Panc1 (cell line): ENCODE data around the gene STXBP5. TPM values are rescaled to one million over a fixed set of nuclear protein-coding genes. Genes with fewer than 3 reads are reported as not detected.

Source experiments
- ATAC-seq: fragments of 200-7000 bp; cut with Tn5 transposase; 2 replicates; pipeline ENCODE4 v1.9.1; 2020; ENCODE audit warnings: mild to moderate bottlenecking, moderate library complexity
- BruUV-seq: library from RNA; stranded (reverse); fragments of 400-500 nt; replicated peaks from 2 replicates; lab custom pipeline; 2021; lab: Mats Ljungman, UMichigan
- CTCF ChIA-PET: fragments of 300-600 bp; sonication (Branson Sonifier 250); formaldehyde crosslinking; loops from one replicate; lab custom pipeline; 2022; ENCODE audit warnings: antibody characterized with exemption; lab: Charles Lee
- POLR2A ChIA-PET: fragments of 300-600 bp; sonication (Branson Sonifier 250); formaldehyde crosslinking; loops from one replicate; lab custom pipeline; 2022; ENCODE audit warnings: antibody characterized with exemption; lab: Charles Lee
- DNase-seq: peaks from one replicate; pipeline ENCODE4 v3.0.0-alpha.2; 2010; ENCODE audit warnings: low read depth, low spot score
- H3K27ac ChIP-seq: 2 replicates; pipeline ENCODE4 v1.5.1; 2011; ENCODE audit warnings: mild to moderate bottlenecking, low read length, inconsistent platforms
- H3K27me3 ChIP-seq: fragments of 200-500 bp; sonication (Bioruptor generic); 2 replicates; pipeline ENCODE4 v1.6.0; 2014; ENCODE audit warnings: low read length, inconsistent platforms; ENCODE audit not compliant: control insufficient read depth, insufficient read depth
- H3K36me3 ChIP-seq: fragments of 200-500 bp; sonication (Bioruptor generic); 2 replicates; pipeline ENCODE4 v1.5.1; 2014; ENCODE audit warnings: inconsistent platforms, mild to moderate bottlenecking, low read length, moderate library complexity; ENCODE audit not compliant: control insufficient read depth, insufficient read depth
- H3K4me1 ChIP-seq: 2 replicates; pipeline ENCODE4 v1.5.1; 2011; ENCODE audit warnings: inconsistent platforms, mild to moderate bottlenecking, low read length, moderate library complexity; ENCODE audit not compliant: control insufficient read depth, insufficient read depth
- H3K4me3 ChIP-seq, 2 experiments: 2 replicates each; pipeline ENCODE4 v1.5.1; 2011 to 2012; ENCODE audit warnings: low read depth in 2 of 2, low read length in 2 of 2, mild to moderate bottlenecking in 2 of 2, inconsistent platforms in 1 of 2, moderate library complexity in 1 of 2
- H3K9me3 ChIP-seq: fragments of 200-500 bp; sonication (Bioruptor generic); 2 replicates; pipeline ENCODE4 v1.5.1; 2014; ENCODE audit warnings: low read depth, mild to moderate bottlenecking, inconsistent platforms, low read length, moderate library complexity; ENCODE audit not compliant: control insufficient read depth, insufficient read depth
- CTCF ChIP-seq: fragments of 450-650 bp; IDR thresholded peaks from 2 replicates; pipeline ENCODE4 v1.5.1; 2017; ENCODE audit warnings: mild to moderate bottlenecking
- POLR2AphosphoS5 ChIP-seq: IDR thresholded peaks from 2 replicates; pipeline ENCODE4 v1.6.1; 2012; ENCODE audit warnings: mild to moderate bottlenecking, low read depth, low read length, moderate library complexity
- REST ChIP-seq, 2 experiments: IDR thresholded peaks; 2 replicates each; pipeline ENCODE4 v1.6.1; 2011 to 2012; ENCODE audit warnings: low read depth in 2 of 2, control low read depth in 1 of 2, low read length in 1 of 2, mild to moderate bottlenecking in 1 of 2, moderate library complexity in 1 of 2; ENCODE audit not compliant: insufficient read depth in 1 of 2
- SIN3A ChIP-seq: IDR thresholded peaks from 2 replicates; pipeline ENCODE4 v1.6.1; 2012; ENCODE audit warnings: low read depth, mild to moderate bottlenecking, low read length, moderate library complexity, borderline replicate concordance; ENCODE audit not compliant: insufficient read depth
- TCF7L2 ChIP-seq: IDR thresholded peaks from 2 replicates; pipeline ENCODE4 v1.6.1; 2011; ENCODE audit warnings: mild to moderate bottlenecking, low read depth, low read length, inconsistent platforms
- in situ Hi-C: cut with HindIII; loops from 2 replicates; pipeline ENCODE4 v1.10.0; 2016; ENCODE audit warnings: low sequenced_read_pairs, low pct_unique_long_range_greater_than_20kb
- intact Hi-C: fragments of 100-400 bp; cut with micrococcal nuclease; formaldehyde crosslinking; loops from one replicate; pipeline ENCODE4 v1.10.0; 2022; ENCODE audit not compliant: unreplicated experiment
- total RNA-seq: library from RNA; stranded (reverse); gene quantifications from one replicate; pipeline ENCODE4 v1.2.1, GENCODE V29; 2021; ENCODE audit not compliant: unreplicated experiment

STXBP5 gene
- total RNA-seq, 1 experiment from 2014 or later: 77.8 TPM

- H3K27me3 ChIP-seq: no peaks in the 10 kb centered on the region
- in situ Hi-C loops (no loop called here), intact Hi-C loops (no loop called here)
- ChIA-PET POLR2A (no interaction called here), CTCF (interaction anchor here (0.6 kb wide), 1 partner anchor 103 kb away, joined by 4 read pairs; no protein-coding TSS in a partner anchor)
- ATAC-seq (no peak), DNase-seq (no peak)
- peaks cover 9% of the 10 kb centered on the region; the same call in 1 of the 2 replicates for H3K4me1 ChIP-seq
- peaks cover 31% of the 10 kb centered on the region for H3K36me3 ChIP-seq
- TF ChIP-seq REST (IDR thresholded peaks at IDR 0.05; ENCODE audit: insufficient read depth in 1 of 2, low read depth in 2 of 2, low read length in 1 of 2) (no peak), TCF7L2 (no peak), POLR2AphosphoS5 (no peak), CTCF (no peak), SIN3A (no peak)
- 0 out of 2 replicates have a peak, but pooled peaks cover 2% of the 10 kb centered on the region for H3K9me3 ChIP-seq
- BruUV-seq: no TSS peak
- no peak overlapping the region for H3K27ac ChIP-seq
- H3K4me3 ChIP-seq: no peak overlapping the region
Measured at GRCh38 chr6:147281895-147282565, 77.8 kb downstream of the STXBP5 start.

- in situ Hi-C loops: no loop called here
- H3K4me3 ChIP-seq: no peak overlapping the region
- H3K27me3 ChIP-seq: no peaks in the 10 kb centered on the region
- peaks cover 29% of the 10 kb centered on the region for H3K36me3 ChIP-seq
- H3K27ac ChIP-seq: peak overlapping the region; percentile 29; the same call in 1 of the 2 replicates
- ChIA-PET CTCF (interaction anchor here (0.6 kb wide), 1 partner anchor 103 kb away, joined by 4 read pairs; no protein-coding TSS in a partner anchor), POLR2A (no interaction called here)
- BruUV-seq: TSS peak; percentile 9
- peaks cover 10% of the 10 kb centered on the region; the same call in 1 of the 2 replicates for H3K4me1 ChIP-seq
- intact Hi-C loops: no loop called here
- H3K9me3 ChIP-seq: 0 out of 2 replicates have a peak, but pooled peaks cover 2% of the 10 kb centered on the region
- ATAC-seq: no peak
- no peak for TF ChIP-seq CTCF
- TF ChIP-seq REST (IDR thresholded peaks at IDR 0.05; ENCODE audit: insufficient read depth in 1 of 2, low read depth in 2 of 2, low read length in 1 of 2): no peak
- TF ChIP-seq POLR2AphosphoS5: no peak
- no peak for TF ChIP-seq SIN3A
- TF ChIP-seq TCF7L2: no peak
- no peak for DNase-seq
Measured at GRCh38 chr6:147282566-147282959, 78.3 kb downstream of the STXBP5 start.
